Mammary epithelial cell (primary cell): ENCODE results near the gene CYP2E1.
"Not testable (repeated sequence)": the region's sequence is repeated elsewhere in the genome, so short reads cannot be mapped to it uniquely, and the experiment has no call there.

Experiments
- EZH2 ChIP-seq: IDR thresholded peaks from 2 replicates; pipeline ENCODE4 v1.6.1; 2012; ENCODE audit warnings: low read length, inconsistent platforms, borderline replicate concordance
- TF ChIP-seq, protein P1 (sequence below), 2 donors: IDR thresholded peaks in 1 of 2; conservative IDR thresholded peaks in 1 of 2; 2 replicates each; pipeline ENCODE4 v1.5.1; 2011 to 2012; ENCODE audit warnings: inconsistent platforms in 2 of 2, low read length in 2 of 2, mild to moderate bottlenecking in 2 of 2, control low read depth in 1 of 2, low read depth in 1 of 2; ENCODE audit not compliant: insufficient read depth in 1 of 2; ENCODE audit errors: extremely low read depth in 1 of 2

DNA sequence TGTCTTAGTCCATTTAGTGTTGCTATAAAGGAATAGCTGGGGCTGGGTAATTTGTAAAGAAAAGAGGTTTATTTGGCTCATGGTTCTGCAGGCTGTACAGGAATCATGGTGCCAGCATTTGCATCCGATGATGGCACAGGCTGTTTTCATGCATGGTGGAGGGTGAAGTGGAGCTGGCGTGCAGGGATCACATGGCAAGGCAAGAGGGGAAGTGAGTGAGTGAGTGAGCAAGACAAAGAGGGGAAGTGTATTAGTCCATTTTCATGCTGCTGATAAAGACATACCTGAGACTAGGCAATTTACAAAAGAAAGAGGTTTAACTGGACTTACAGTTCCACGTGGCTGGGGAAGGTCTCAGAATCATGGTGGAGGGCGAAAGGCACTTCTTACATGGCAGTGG, 33.6 kb upstream of the CYP2E1 start:
- TF ChIP-seq, protein P1, sequence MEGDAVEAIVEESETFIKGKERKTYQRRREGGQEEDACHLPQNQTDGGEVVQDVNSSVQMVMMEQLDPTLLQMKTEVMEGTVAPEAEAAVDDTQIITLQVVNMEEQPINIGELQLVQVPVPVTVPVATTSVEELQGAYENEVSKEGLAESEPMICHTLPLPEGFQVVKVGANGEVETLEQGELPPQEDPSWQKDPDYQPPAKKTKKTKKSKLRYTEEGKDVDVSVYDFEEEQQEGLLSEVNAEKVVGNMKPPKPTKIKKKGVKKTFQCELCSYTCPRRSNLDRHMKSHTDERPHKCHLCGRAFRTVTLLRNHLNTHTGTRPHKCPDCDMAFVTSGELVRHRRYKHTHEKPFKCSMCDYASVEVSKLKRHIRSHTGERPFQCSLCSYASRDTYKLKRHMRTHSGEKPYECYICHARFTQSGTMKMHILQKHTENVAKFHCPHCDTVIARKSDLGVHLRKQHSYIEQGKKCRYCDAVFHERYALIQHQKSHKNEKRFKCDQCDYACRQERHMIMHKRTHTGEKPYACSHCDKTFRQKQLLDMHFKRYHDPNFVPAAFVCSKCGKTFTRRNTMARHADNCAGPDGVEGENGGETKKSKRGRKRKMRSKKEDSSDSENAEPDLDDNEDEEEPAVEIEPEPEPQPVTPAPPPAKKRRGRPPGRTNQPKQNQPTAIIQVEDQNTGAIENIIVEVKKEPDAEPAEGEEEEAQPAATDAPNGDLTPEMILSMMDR (conservative IDR thresholded peaks at IDR 0.05 in 1 of 2, IDR thresholded peaks at IDR 0.05 in 1 of 2; ENCODE audit: extremely low read depth in 1 of 2, insufficient read depth in 1 of 2, low read depth in 1 of 2, low read length in 2 of 2): not testable (repeated sequence)
- not testable (repeated sequence) for TF ChIP-seq EZH2
